Measurements from ENCODE around the gene ACSL6. TPM values are rescaled to one million over a fixed set of nuclear protein-coding genes. Genes with fewer than 3 reads are reported as not detected.

ACSL6 gene
- total and polyA plus RNA-seq, 4 donors: 27.9 to 103 (median 74.9) TPM

- no peaks in the 10 kb centered on the region for H3K27me3 ChIP-seq (ENCODE audit: control insufficient read depth, insufficient read depth, low read length)
- H3K36me3 ChIP-seq (ENCODE audit: control insufficient read depth, insufficient read depth, low read length): peaks cover 49% of the 10 kb centered on the region
- peaks cover 6% of the 10 kb centered on the region for H3K4me1 ChIP-seq (ENCODE audit: control insufficient read depth, insufficient read depth, low read length)
- no peaks in the 10 kb centered on the region for H3K9me3 ChIP-seq (ENCODE audit: control insufficient read depth, insufficient read depth, low read length)
- no peak overlapping the region for H3K4me3 ChIP-seq (ENCODE audit: low read depth, low read length)
- 69% methylated on average over 4 of the region's 5 CpGs for WGBS (ENCODE audit: insufficient coverage)
- H3K27ac ChIP-seq (ENCODE audit: low read depth, low read length): no peak overlapping the region
- DNase-seq (ENCODE audit: low read depth in 4 of 6, low spot score in 6 of 6): no peak
Observed at GRCh38 chr5:131974622-131974955, 36.9 kb downstream of the ACSL6 start.

GRCh38 chr5:131974016-131974415 is 37.4 kb downstream of the ACSL6 start:
- Histone ChIP-seq H3K27ac (ENCODE audit: low read depth, low read length) (no peak overlapping the region), H3K9me3 (ENCODE audit: control insufficient read depth, insufficient read depth, low read length) (no peaks in the 10 kb centered on the region), H3K4me3 (ENCODE audit: low read depth, low read length) (no peak overlapping the region), H3K4me1 (ENCODE audit: control insufficient read depth, insufficient read depth, low read length) (peaks cover 6% of the 10 kb centered on the region), H3K27me3 (ENCODE audit: control insufficient read depth, insufficient read depth, low read length) (no peaks in the 10 kb centered on the region), H3K36me3 (ENCODE audit: control insufficient read depth, insufficient read depth, low read length) (peaks cover 49% of the 10 kb centered on the region)
- no CpG with 5 or more reads among the region's 1 CpG for WGBS (ENCODE audit: insufficient coverage)
- DNase-seq (ENCODE audit: low read depth in 4 of 6, low spot score in 6 of 6): no peak

GRCh38 chr5:131973089-131973712 is 38.3 kb downstream of the ACSL6 start:
- Histone ChIP-seq H3K4me3 (ENCODE audit: low read depth, low read length) (no peak overlapping the region), H3K4me1 (ENCODE audit: control insufficient read depth, insufficient read depth, low read length) (peaks cover 6% of the 10 kb centered on the region), H3K27ac (ENCODE audit: low read depth, low read length) (no peak overlapping the region), H3K9me3 (ENCODE audit: control insufficient read depth, insufficient read depth, low read length) (no peaks in the 10 kb centered on the region), H3K36me3 (ENCODE audit: control insufficient read depth, insufficient read depth, low read length) (peaks cover 46% of the 10 kb centered on the region), H3K27me3 (ENCODE audit: control insufficient read depth, insufficient read depth, low read length) (no peaks in the 10 kb centered on the region)
- WGBS (ENCODE audit: insufficient coverage): 99% methylated on average over 7 of the region's 9 CpGs
- no peak for DNase-seq (ENCODE audit: low read depth in 4 of 6, low spot score in 6 of 6)

- Histone ChIP-seq H3K36me3 (ENCODE audit: control insufficient read depth, insufficient read depth, low read length) (peaks cover 46% of the 10 kb centered on the region), H3K4me3 (ENCODE audit: low read depth, low read length) (no peak overlapping the region), H3K27ac (ENCODE audit: low read depth, low read length) (no peak overlapping the region), H3K9me3 (ENCODE audit: control insufficient read depth, insufficient read depth, low read length) (no peaks in the 10 kb centered on the region), H3K4me1 (ENCODE audit: control insufficient read depth, insufficient read depth, low read length) (no peaks in the 10 kb centered on the region), H3K27me3 (ENCODE audit: control insufficient read depth, insufficient read depth, low read length) (no peaks in the 10 kb centered on the region)
- WGBS (ENCODE audit: insufficient coverage): no CpG with 5 or more reads among the region's 5 CpGs
- no peak for DNase-seq (ENCODE audit: low read depth in 4 of 6, low spot score in 6 of 6)
Observed at GRCh38 chr5:131968396-131968954, 43.0 kb downstream of the ACSL6 start.

- H3K27ac ChIP-seq (ENCODE audit: low read depth, low read length): no peak overlapping the region
- no peak for DNase-seq (ENCODE audit: low read depth in 4 of 6, low spot score in 6 of 6)
- no peaks in the 10 kb centered on the region for H3K9me3 ChIP-seq (ENCODE audit: control insufficient read depth, insufficient read depth, low read length)
- H3K4me3 ChIP-seq (ENCODE audit: low read depth, low read length): no peak overlapping the region
- WGBS (ENCODE audit: insufficient coverage): 83% methylated on average over 1 of the region's 1 CpG
- no peaks in the 10 kb centered on the region for H3K27me3 ChIP-seq (ENCODE audit: control insufficient read depth, insufficient read depth, low read length)
- H3K36me3 ChIP-seq (ENCODE audit: control insufficient read depth, insufficient read depth, low read length): peaks cover 51% of the 10 kb centered on the region
- H3K4me1 ChIP-seq (ENCODE audit: control insufficient read depth, insufficient read depth, low read length): no peaks in the 10 kb centered on the region
Observed at GRCh38 chr5:131966551-131966950, 44.9 kb downstream of the ACSL6 start.

- Histone ChIP-seq H3K36me3 (ENCODE audit: control insufficient read depth, insufficient read depth, low read length) (peaks cover 49% of the 10 kb centered on the region), H3K4me1 (ENCODE audit: control insufficient read depth, insufficient read depth, low read length) (no peaks in the 10 kb centered on the region), H3K27me3 (ENCODE audit: control insufficient read depth, insufficient read depth, low read length) (no peaks in the 10 kb centered on the region), H3K4me3 (ENCODE audit: low read depth, low read length) (no peak overlapping the region), H3K27ac (ENCODE audit: low read depth, low read length) (no peak overlapping the region), H3K9me3 (ENCODE audit: control insufficient read depth, insufficient read depth, low read length) (no peaks in the 10 kb centered on the region)
- 72% methylated on average over 5 of the region's 6 CpGs for WGBS (ENCODE audit: insufficient coverage)
- no peak for DNase-seq (ENCODE audit: low read depth in 4 of 6, low spot score in 6 of 6)
Observed at GRCh38 chr5:131965826-131966415, 45.5 kb downstream of the ACSL6 start.

- WGBS (ENCODE audit: insufficient coverage): 92% methylated on average over 2 of the region's 3 CpGs
- peaks cover 26% of the 10 kb centered on the region for H3K36me3 ChIP-seq (ENCODE audit: control insufficient read depth, insufficient read depth, low read length)
- H3K4me3 ChIP-seq (ENCODE audit: low read depth, low read length): no peak overlapping the region
- H3K9me3 ChIP-seq (ENCODE audit: control insufficient read depth, insufficient read depth, low read length): no peaks in the 10 kb centered on the region
- H3K27ac ChIP-seq (ENCODE audit: low read depth, low read length): no peak overlapping the region
- peaks cover 4% of the 10 kb centered on the region for H3K4me1 ChIP-seq (ENCODE audit: control insufficient read depth, insufficient read depth, low read length)
- H3K27me3 ChIP-seq (ENCODE audit: control insufficient read depth, insufficient read depth, low read length): no peaks in the 10 kb centered on the region
- no peak for DNase-seq (ENCODE audit: low read depth in 4 of 6, low spot score in 6 of 6)
Observed at GRCh38 chr5:131959906-131960305, 51.6 kb downstream of the ACSL6 start.

- peaks cover 4% of the 10 kb centered on the region for H3K4me1 ChIP-seq (ENCODE audit: control insufficient read depth, insufficient read depth, low read length)
- H3K9me3 ChIP-seq (ENCODE audit: control insufficient read depth, insufficient read depth, low read length): no peaks in the 10 kb centered on the region
- H3K36me3 ChIP-seq (ENCODE audit: control insufficient read depth, insufficient read depth, low read length): peaks cover 20% of the 10 kb centered on the region
- no peaks in the 10 kb centered on the region for H3K27me3 ChIP-seq (ENCODE audit: control insufficient read depth, insufficient read depth, low read length)
- no peak overlapping the region for H3K27ac ChIP-seq (ENCODE audit: low read depth, low read length)
- WGBS (ENCODE audit: insufficient coverage): 73% methylated on average over 5 of the region's 5 CpGs
- no peak for DNase-seq (ENCODE audit: low read depth in 4 of 6, low spot score in 6 of 6)
- no peak overlapping the region for H3K4me3 ChIP-seq (ENCODE audit: low read depth, low read length)
Observed at GRCh38 chr5:131959136-131959535, 52.3 kb downstream of the ACSL6 start.

GRCh38 chr5:131957721-131958441 is 53.6 kb downstream of the ACSL6 start:
- H3K9me3 ChIP-seq (ENCODE audit: control insufficient read depth, insufficient read depth, low read length): no peaks in the 10 kb centered on the region
- no peak overlapping the region for H3K4me3 ChIP-seq (ENCODE audit: low read depth, low read length)
- peaks cover 16% of the 10 kb centered on the region for H3K36me3 ChIP-seq (ENCODE audit: control insufficient read depth, insufficient read depth, low read length)
- peak; percentile 29 to 85 (median 62) for DNase-seq (ENCODE audit: low read depth in 4 of 6, low spot score in 6 of 6)
- peaks cover 4% of the 10 kb centered on the region for H3K4me1 ChIP-seq (ENCODE audit: control insufficient read depth, insufficient read depth, low read length)
- no peaks in the 10 kb centered on the region for H3K27me3 ChIP-seq (ENCODE audit: control insufficient read depth, insufficient read depth, low read length)
- H3K27ac ChIP-seq (ENCODE audit: low read depth, low read length): peak overlapping the region; percentile 74
- WGBS (ENCODE audit: insufficient coverage): 34% methylated on average over 5 of the region's 8 CpGs
